H1 (cell line): Measurements from ENCODE around the gene P3R3URF. TPM values are rescaled to one million over a fixed set of nuclear protein-coding genes. Genes with fewer than 3 reads are reported as not detected.

Source experiments
- CTCF ChIA-PET: fragments of 300-600 bp; sonication (Branson Sonifier 250); formaldehyde crosslinking; loops from one replicate; lab custom pipeline; 2021; ENCODE audit not compliant: partially characterized antibody; lab: Charles Lee
- POLR2A ChIA-PET: fragments of 300-600 bp; sonication (Branson Sonifier 250); formaldehyde crosslinking; loops from one replicate; lab custom pipeline; 2021; ENCODE audit warnings: inconsistent platforms; ENCODE audit not compliant: partially characterized antibody; lab: Charles Lee
- DNase-seq, 2 experiments: peaks; one replicate each; pipeline versions ENCODE4 v3.0.0 to v3.0.0-alpha.2; 2010 to 2022; ENCODE audit warnings: low spot score in 2 of 2, low read depth in 1 of 2, mixed read lengths in 1 of 2
- FAIRE-seq: peaks from 2 replicates; lab custom pipeline; 2011; peaks lifted over from hg19 to GRCh38; lab: Jason Lieb, UNC
- H2AFZ ChIP-seq: 2 replicates; pipeline ENCODE4 v1.8.1; 2012; ENCODE audit warnings: low read length, inconsistent platforms
- H2AK5ac ChIP-seq: 2 replicates; pipeline ENCODE4 v1.6.1; 2013; ENCODE audit warnings: low read depth, low read length
- H2BK120ac ChIP-seq: replicated peaks from 2 replicates; pipeline ENCODE3; 2013; ENCODE audit warnings: low read depth, low read length, inconsistent platforms
- H2BK12ac ChIP-seq: 2 replicates; pipeline ENCODE4 v1.6.1; 2013; ENCODE audit warnings: low read depth, low read length
- H2BK15ac ChIP-seq: 2 replicates; pipeline ENCODE4 v1.6.1; 2013; ENCODE audit warnings: low read length
- H2BK20ac ChIP-seq: 2 replicates; pipeline ENCODE4 v1.6.1; 2013; ENCODE audit warnings: low read length
- H2BK5ac ChIP-seq: 2 replicates; pipeline ENCODE4 v1.6.1; 2013; ENCODE audit warnings: low read depth, low read length
- H3K14ac ChIP-seq: 2 replicates; pipeline ENCODE4 v1.6.1; 2013; ENCODE audit warnings: inconsistent platforms; ENCODE audit not compliant: insufficient read length
- H3K18ac ChIP-seq: 2 replicates; pipeline ENCODE4 v1.6.1; 2013; ENCODE audit warnings: low read length; ENCODE audit errors: extremely low read depth
- H3K23ac ChIP-seq: 2 replicates; pipeline ENCODE4 v1.6.1; 2013; ENCODE audit warnings: inconsistent platforms; ENCODE audit not compliant: insufficient read length
- H3K23me2 ChIP-seq: 2 replicates; pipeline ENCODE4 v1.6.1; 2013; ENCODE audit warnings: low read depth, low read length
- H3K27ac ChIP-seq: 2 replicates; pipeline ENCODE4 v1.6.1; 2011; ENCODE audit warnings: low read depth, low read length, inconsistent platforms
- H3K27me3 ChIP-seq, 4 experiments: replicated peaks in 1 of 4; 1 replicate in 1 of 4; 2 replicates in 3 of 4; pipeline versions ENCODE4 v1.6.1 to v1.8.1; 2011 to 2013; ENCODE audit warnings: low read length in 3 of 4, mild to moderate bottlenecking in 3 of 4, inconsistent platforms in 2 of 4, mixed read lengths in 2 of 4, moderate library complexity in 1 of 4; ENCODE audit not compliant: control insufficient read depth in 3 of 4, insufficient read depth in 3 of 4; ENCODE audit errors: extremely low read depth in 1 of 4
- H3K36me3 ChIP-seq, 4 experiments: 2 replicates each; pipeline versions ENCODE4 v1.6.1 to v1.8.1; 2011 to 2013; ENCODE audit warnings: mild to moderate bottlenecking in 4 of 4, low read length in 3 of 4, moderate library complexity in 2 of 4, control low read depth in 1 of 4, inconsistent platforms in 1 of 4; ENCODE audit not compliant: insufficient read depth in 4 of 4, control insufficient read depth in 2 of 4
- H3K4ac ChIP-seq: replicated peaks from 2 replicates; pipeline ENCODE3; 2013; ENCODE audit warnings: low read length, low read depth, mixed read lengths, inconsistent platforms; ENCODE audit not compliant: insufficient read length
- H3K4me1 ChIP-seq, 4 experiments: replicated peaks in 1 of 4; 1 replicate in 1 of 4; 2 replicates in 3 of 4; pipeline versions ENCODE4 v1.6.1 to v1.8.1; 2011 to 2013; ENCODE audit warnings: low read length in 3 of 4, inconsistent platforms in 2 of 4, mixed read lengths in 1 of 4; ENCODE audit not compliant: insufficient read depth in 4 of 4, control insufficient read depth in 3 of 4
- H3K4me2 ChIP-seq, 2 experiments: 2 replicates each; pipeline versions ENCODE4 v1.6.1 to v1.8.1; 2011 to 2013; ENCODE audit warnings: low read depth in 2 of 2, low read length in 2 of 2, control low read depth in 1 of 2, inconsistent platforms in 1 of 2, mild to moderate bottlenecking in 1 of 2; ENCODE audit not compliant: insufficient read depth in 1 of 2
- H3K4me3 ChIP-seq, 4 experiments: fragments of 200-600, 300-600 bp in 1 of 4; sonication (generic), shearing (Covaris generic), sonication (Bioruptor Twin) in 1 of 4; 2 replicates each; pipeline versions ENCODE4 v1.5.1 to v1.8.1; 2011 to 2016; ENCODE audit warnings: low read length in 4 of 4, low read depth in 3 of 4, control low read depth in 2 of 4, inconsistent platforms in 2 of 4, mild to moderate bottlenecking in 2 of 4, mixed read lengths in 1 of 4, moderate library complexity in 1 of 4; ENCODE audit not compliant: insufficient read depth in 2 of 4; ENCODE audit errors: extremely low read depth in 1 of 4
- H3K56ac ChIP-seq: replicated peaks from 2 replicates; pipeline ENCODE3; 2013; ENCODE audit warnings: low read depth, mild to moderate bottlenecking, mixed read lengths, low read length, inconsistent platforms; ENCODE audit not compliant: insufficient read length
- H3K79me1 ChIP-seq: 2 replicates; pipeline ENCODE4 v1.6.1; 2013; ENCODE audit warnings: low read depth, low read length, control low read depth
- H3K79me2 ChIP-seq, 2 experiments: 2 replicates each; pipeline versions ENCODE4 v1.6.1 to v1.8.1; 2012 to 2013; ENCODE audit warnings: low read length in 2 of 2, mild to moderate bottlenecking in 2 of 2, inconsistent platforms in 1 of 2; ENCODE audit not compliant: insufficient read depth in 2 of 2, control insufficient read depth in 1 of 2
- H3K9ac ChIP-seq, 4 experiments: replicated peaks in 1 of 4; 1 replicate in 1 of 4; 2 replicates in 3 of 4; pipeline versions ENCODE4 v1.6.1 to v1.8.1; 2011 to 2013; ENCODE audit warnings: low read depth in 3 of 4, low read length in 3 of 4, control low read depth in 2 of 4, mild to moderate bottlenecking in 2 of 4, moderate library complexity in 2 of 4, inconsistent platforms in 1 of 4; ENCODE audit errors: extremely low read depth in 1 of 4
- H3K9me3 ChIP-seq, 2 experiments: 2 replicates each; pipeline versions ENCODE4 v1.6.1 to v1.8.1; 2012 to 2013; ENCODE audit warnings: mild to moderate bottlenecking in 2 of 2, moderate library complexity in 2 of 2, control low read depth in 1 of 2, inconsistent platforms in 1 of 2, low read depth in 1 of 2, low read length in 1 of 2, mixed read lengths in 1 of 2; ENCODE audit not compliant: insufficient read depth in 2 of 2
- H4K20me1 ChIP-seq, 2 experiments: replicated peaks in 1 of 2; 2 replicates each; pipeline versions ENCODE3 to v1.8.1; 2011 to 2013; ENCODE audit warnings: inconsistent platforms in 2 of 2, low read length in 2 of 2, mild to moderate bottlenecking in 1 of 2; ENCODE audit not compliant: insufficient read depth in 2 of 2, control insufficient read depth in 1 of 2
- H4K5ac ChIP-seq: 2 replicates; pipeline ENCODE4 v1.6.1; 2013; ENCODE audit warnings: low read length, low read depth, mixed read lengths, inconsistent platforms; ENCODE audit not compliant: insufficient read length
- H4K8ac ChIP-seq: 2 replicates; pipeline ENCODE4 v1.8.0; 2013; ENCODE audit warnings: mild to moderate bottlenecking, moderate library complexity, low read length, inconsistent platforms; ENCODE audit not compliant: insufficient read depth; ENCODE audit errors: extremely low read depth
- H4K91ac ChIP-seq: replicated peaks from 2 replicates; pipeline ENCODE3; 2013; ENCODE audit warnings: low read length, mixed read lengths, inconsistent platforms; ENCODE audit not compliant: insufficient read length
- CBX8 ChIP-seq: fragments of 300-800, 300-1000 bp; sonication (generic); IDR thresholded peaks from 2 replicates; pipeline ENCODE4 v1.7.1; 2016; ENCODE audit warnings: low read depth, low read length, borderline replicate concordance
- CEBPB ChIP-seq: IDR thresholded peaks from 2 replicates; pipeline ENCODE4 v1.6.1; 2012; ENCODE audit warnings: low read depth, low read length
- GTF2F1 ChIP-seq: IDR thresholded peaks from 2 replicates; pipeline ENCODE4 v1.6.1; 2012; ENCODE audit warnings: low read depth, low read length, improper control_type of control experiment, borderline replicate concordance
- JUND ChIP-seq: IDR thresholded peaks from 2 replicates; pipeline ENCODE4 v1.6.1; 2011; ENCODE audit warnings: mild to moderate bottlenecking, improper control_type of control experiment, low read length
- KDM1A ChIP-seq: fragments of 200-600, 300-600 bp; sonication (generic); IDR thresholded peaks from 2 replicates; pipeline ENCODE4 v1.7.1; 2016; ENCODE audit warnings: mild to moderate bottlenecking, low read length, borderline replicate concordance
- KDM5A ChIP-seq: fragments of 200-600 bp; IDR thresholded peaks from 2 replicates; pipeline ENCODE4 v1.7.1; 2012; ENCODE audit warnings: mild to moderate bottlenecking, low read length, inconsistent platforms, mixed read lengths
- PHF8 ChIP-seq: fragments of 200-600 bp; sonication (generic); conservative IDR thresholded peaks from 2 replicates; pipeline ENCODE4 v1.7.1; 2012; ENCODE audit warnings: low read depth, mild to moderate bottlenecking, inconsistent platforms, low read length, moderate library complexity
- SAP30 ChIP-seq: fragments of 300-600 bp; sonication (generic); IDR thresholded peaks from 2 replicates; pipeline ENCODE4 v1.7.1; 2012; ENCODE audit warnings: low read length, moderate library complexity, mild to moderate bottlenecking, inconsistent platforms; ENCODE audit not compliant: insufficient read depth, insufficient replicate concordance
- SP1 ChIP-seq: IDR thresholded peaks from 2 replicates; pipeline ENCODE4 v1.6.1; 2011; ENCODE audit warnings: low read depth, low read length
- SP4 ChIP-seq: IDR thresholded peaks from 2 replicates; pipeline ENCODE4 v1.6.1; 2012; ENCODE audit warnings: low read length, inconsistent platforms
- SUZ12 ChIP-seq: fragments of 200-600 bp; sonication (generic); IDR thresholded peaks from 2 replicates; pipeline ENCODE4 v1.6.1; 2012; ENCODE audit warnings: mild to moderate bottlenecking, inconsistent platforms, low read length, moderate library complexity, mixed read lengths
- TCF12 ChIP-seq: IDR thresholded peaks from 2 replicates; pipeline ENCODE4 v1.6.1; 2011; ENCODE audit warnings: low read depth, mild to moderate bottlenecking, low read length
- WGBS, 2 experiments: shearing (Covaris generic) in 1 of 2; methylation state at CpG; one replicate each; pipeline versions ENCODE4 v1.1.6 to v1.1.7; 2013 to 2015; ENCODE audit warnings: low lambda C conversion rate in 2 of 2, mixed read lengths in 2 of 2, inconsistent platforms in 1 of 2, low coverage in 1 of 2, missing lambda C conversion rate in 1 of 2; ENCODE audit not compliant: insufficient replicate concordance in 2 of 2, insufficient coverage in 1 of 2, insufficient read length in 1 of 2; ENCODE audit errors: extremely low coverage in 1 of 2, missing lambda C conversion rate in 1 of 2; 5-methylcytosine and 5-hydroxymethylcytosine counted together
- polyA plus RNA-seq, 7 experiments: library from polyadenylated mRNA; depleted of rRNA in 3 of 7; stranded (reverse) in 5 of 7; unstranded in 2 of 7; fragments of >200 nt in 5 of 7; fragments of 200-250 nt in 2 of 7; gene quantifications; 1 replicate in 5 of 7; 2 replicates in 1 of 7; 4 replicates in 1 of 7; pipeline versions ENCODE4 v1.2.1 to v1.2.3, GENCODE V29; 2011 to 2013; ENCODE audit warnings: missing spikeins in 2 of 7, mixed read lengths in 2 of 7
- total RNA-seq: library from RNA; stranded (reverse); fragmentation: NEBNext Ultra II Directional; extraction: Animal tissue kit (Norgen Biotek cat#: 25700); gene quantifications from 2 replicates; pipeline ENCODE4 v1.2.1, GENCODE V29; 2021

P3R3URF gene
- total and polyA plus RNA-seq, 2 of the 8 experiments (the other 6 are each of a cell fraction or from before 2014, with no cell fraction given): not detected

- H3K9me3 ChIP-seq: no peaks in the 10 kb centered on the region
- no peak overlapping the region for H2BK20ac ChIP-seq
- no peak overlapping the region for H3K14ac ChIP-seq
- peaks cover 0 to 11% (median 9%) of the 10 kb centered on the region in 4 experiments; a peak in 5 of 8 replicates for H3K36me3 ChIP-seq
- no peak overlapping the region for H2AK5ac ChIP-seq
- H3K23me2 ChIP-seq: no peaks in the 10 kb centered on the region
- H3K4ac ChIP-seq: no peak overlapping the region
- no peak overlapping the region for H4K91ac ChIP-seq
- H2BK15ac ChIP-seq: no peak overlapping the region
- H3K4me1 ChIP-seq: no peaks in the 10 kb centered on the region
- H2AFZ ChIP-seq: no peak overlapping the region
- H2BK5ac ChIP-seq: no peak overlapping the region
- CTCF ChIA-PET: interaction anchor here (0.9 to 5.8 kb wide), 7 partner anchors 8 to 156 kb away, joined by 3 to 35 read pairs (median 4); no protein-coding TSS in a partner anchor
- H3K18ac ChIP-seq: no peak overlapping the region
- H3K4me3 ChIP-seq: no peak overlapping the region
- no peak overlapping the region for H4K8ac ChIP-seq
- no peak overlapping the region for H3K9ac ChIP-seq
- no peak overlapping the region for H3K4me2 ChIP-seq
- no peak overlapping the region for H2BK120ac ChIP-seq
- no peak for FAIRE-seq
- H3K79me1 ChIP-seq: no peaks in the 10 kb centered on the region
- no peaks in the 10 kb centered on the region for H3K79me2 ChIP-seq
- H3K27me3 ChIP-seq: no peaks in the 10 kb centered on the region
- no peak overlapping the region for H3K23ac ChIP-seq
- H4K20me1 ChIP-seq: peaks cover 0 to 3% of the 10 kb centered on the region in 2 experiments
- H3K27ac ChIP-seq: no peak overlapping the region
- WGBS, 2 experiments: 95% methylated on average over 10 of the region's 10 CpGs; no CpG with 5 or more reads in 1 of the 2 experiments
- no peak for DNase-seq
- POLR2A ChIA-PET: interaction anchor here (0.6 to 1.6 kb wide), 4 partner anchors 11 to 502 kb away, joined by 3 to 5 read pairs (median 4); partner anchors contain the start of gene LURAP1
- no peak overlapping the region for H4K5ac ChIP-seq
- H3K56ac ChIP-seq: no peak overlapping the region
- no peak overlapping the region for H2BK12ac ChIP-seq
- no peak for TF ChIP-seq JUND
- TF ChIP-seq SAP30: no peak
- TF ChIP-seq SP1: no peak
- TF ChIP-seq KDM5A: no peak
- TF ChIP-seq CBX8: no peak
- TF ChIP-seq SP4: no peak
- no peak for TF ChIP-seq CEBPB
- no peak for TF ChIP-seq SUZ12
- no peak for TF ChIP-seq GTF2F1
- TF ChIP-seq PHF8: no peak
- TF ChIP-seq KDM1A: no peak
- TF ChIP-seq TCF12: no peak
Measured at GRCh38 chr1:46192171-46192570, 15.9 kb upstream of the P3R3URF start.
